ENCODE measurements around the gene MYL7.

- TF ChIP-seq, protein P1, sequence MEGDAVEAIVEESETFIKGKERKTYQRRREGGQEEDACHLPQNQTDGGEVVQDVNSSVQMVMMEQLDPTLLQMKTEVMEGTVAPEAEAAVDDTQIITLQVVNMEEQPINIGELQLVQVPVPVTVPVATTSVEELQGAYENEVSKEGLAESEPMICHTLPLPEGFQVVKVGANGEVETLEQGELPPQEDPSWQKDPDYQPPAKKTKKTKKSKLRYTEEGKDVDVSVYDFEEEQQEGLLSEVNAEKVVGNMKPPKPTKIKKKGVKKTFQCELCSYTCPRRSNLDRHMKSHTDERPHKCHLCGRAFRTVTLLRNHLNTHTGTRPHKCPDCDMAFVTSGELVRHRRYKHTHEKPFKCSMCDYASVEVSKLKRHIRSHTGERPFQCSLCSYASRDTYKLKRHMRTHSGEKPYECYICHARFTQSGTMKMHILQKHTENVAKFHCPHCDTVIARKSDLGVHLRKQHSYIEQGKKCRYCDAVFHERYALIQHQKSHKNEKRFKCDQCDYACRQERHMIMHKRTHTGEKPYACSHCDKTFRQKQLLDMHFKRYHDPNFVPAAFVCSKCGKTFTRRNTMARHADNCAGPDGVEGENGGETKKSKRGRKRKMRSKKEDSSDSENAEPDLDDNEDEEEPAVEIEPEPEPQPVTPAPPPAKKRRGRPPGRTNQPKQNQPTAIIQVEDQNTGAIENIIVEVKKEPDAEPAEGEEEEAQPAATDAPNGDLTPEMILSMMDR (IDR thresholded peaks at IDR 0.05; ENCODE audit: low read depth, low read length, poor library complexity, severe bottlenecking) = peak; percentile 48
- TF ChIP-seq EZH2phosphoT487 (IDR thresholded peaks at IDR 0.05; ENCODE audit: borderline replicate concordance, low read length) = no peak
Measured at GRCh38 chr7:44108768-44109750, 32.1 kb downstream of the MYL7 start.

Data from DOHH2 (cell line).